Measurements from ENCODE around the gene SIRT3.

The SIRT3 gene

DNA sequence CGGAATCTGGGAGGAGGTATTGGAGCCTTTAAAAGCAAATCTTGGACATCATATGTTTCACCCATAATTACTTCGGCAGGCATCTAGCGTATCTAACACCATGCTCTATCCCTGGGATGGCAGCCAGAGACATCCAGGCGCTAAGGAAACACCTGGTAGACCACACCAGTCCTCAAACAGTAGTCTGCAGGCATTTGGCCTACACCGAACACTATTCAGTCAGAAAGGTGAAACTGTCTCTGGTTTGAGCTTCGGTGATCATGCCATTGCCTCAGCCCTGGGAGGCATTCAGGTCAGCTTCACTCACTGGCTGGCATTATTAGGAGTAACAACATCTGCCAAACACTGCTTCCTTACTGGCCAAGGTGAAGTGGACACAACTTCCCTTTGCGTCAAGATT, 11.7 kb downstream of the SIRT3 start:
- TF ChIP-seq EZH2phosphoT487 (IDR thresholded peaks at IDR 0.05; ENCODE audit: borderline replicate concordance): no peak
- TF ChIP-seq, protein P1, sequence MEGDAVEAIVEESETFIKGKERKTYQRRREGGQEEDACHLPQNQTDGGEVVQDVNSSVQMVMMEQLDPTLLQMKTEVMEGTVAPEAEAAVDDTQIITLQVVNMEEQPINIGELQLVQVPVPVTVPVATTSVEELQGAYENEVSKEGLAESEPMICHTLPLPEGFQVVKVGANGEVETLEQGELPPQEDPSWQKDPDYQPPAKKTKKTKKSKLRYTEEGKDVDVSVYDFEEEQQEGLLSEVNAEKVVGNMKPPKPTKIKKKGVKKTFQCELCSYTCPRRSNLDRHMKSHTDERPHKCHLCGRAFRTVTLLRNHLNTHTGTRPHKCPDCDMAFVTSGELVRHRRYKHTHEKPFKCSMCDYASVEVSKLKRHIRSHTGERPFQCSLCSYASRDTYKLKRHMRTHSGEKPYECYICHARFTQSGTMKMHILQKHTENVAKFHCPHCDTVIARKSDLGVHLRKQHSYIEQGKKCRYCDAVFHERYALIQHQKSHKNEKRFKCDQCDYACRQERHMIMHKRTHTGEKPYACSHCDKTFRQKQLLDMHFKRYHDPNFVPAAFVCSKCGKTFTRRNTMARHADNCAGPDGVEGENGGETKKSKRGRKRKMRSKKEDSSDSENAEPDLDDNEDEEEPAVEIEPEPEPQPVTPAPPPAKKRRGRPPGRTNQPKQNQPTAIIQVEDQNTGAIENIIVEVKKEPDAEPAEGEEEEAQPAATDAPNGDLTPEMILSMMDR (conservative IDR thresholded peaks at IDR 0.05; ENCODE audit: low read length): no peak
- Histone ChIP-seq H3K4me2 (ENCODE audit: low read depth, low read length, poor library complexity, severe bottlenecking) (peak overlapping the region; percentile 19), H3K9ac (ENCODE audit: low read depth, low read length, poor library complexity, severe bottlenecking) (no peak overlapping the region)

DNA sequence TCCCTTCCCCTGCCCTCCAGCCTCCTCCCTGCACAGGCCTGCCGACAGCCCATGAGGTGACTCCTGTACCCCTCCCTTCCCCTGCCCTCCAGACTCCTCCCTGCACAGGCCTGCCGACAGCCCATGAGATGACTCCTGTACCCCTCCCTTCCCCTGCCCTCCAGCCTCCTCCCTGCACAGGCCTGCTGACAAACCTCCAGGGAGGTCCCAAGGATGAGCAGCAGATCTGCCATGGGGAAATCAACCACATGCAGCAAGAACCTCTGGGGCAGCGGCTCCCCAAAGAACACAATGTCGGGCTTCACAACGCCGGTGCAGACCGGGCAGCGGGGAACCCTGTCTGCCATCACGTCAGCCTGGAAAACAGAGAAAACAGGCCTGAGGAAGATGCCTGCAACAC, 12.3 kb downstream of the SIRT3 start:
- no peaks in the 10 kb centered on the region for H4K20me1 ChIP-seq (ENCODE audit: insufficient read depth, low read length, poor library complexity, severe bottlenecking)
- TF ChIP-seq, protein P1 (conservative IDR thresholded peaks at IDR 0.05; ENCODE audit: low read length): no peak
- TF ChIP-seq EZH2phosphoT487 (IDR thresholded peaks at IDR 0.05; ENCODE audit: borderline replicate concordance): no peak
- no peaks in the 10 kb centered on the region for H3K9me3 ChIP-seq (ENCODE audit: insufficient read depth, low read depth, low read length)
- H3K36me3 ChIP-seq (ENCODE audit: insufficient read depth, low read length): no peaks in the 10 kb centered on the region
- H3K27me3 ChIP-seq (ENCODE audit: insufficient read depth, low read length, poor library complexity, severe bottlenecking): no peaks in the 10 kb centered on the region
- no peaks in the 10 kb centered on the region; the same call in 1 of the 2 replicates for H3F3A ChIP-seq (ENCODE audit: low read depth)
- no peaks in the 10 kb centered on the region for H3K9me2 ChIP-seq (replicated peaks; ENCODE audit: low read depth, low read length)
- H3K79me2 ChIP-seq (ENCODE audit: insufficient read depth, low read length): no peaks in the 10 kb centered on the region; the same call in 1 of the 2 replicates
- peak overlapping the region; percentile 19 for H3K4me2 ChIP-seq (ENCODE audit: low read depth, low read length, poor library complexity, severe bottlenecking)
- H3K9ac ChIP-seq (ENCODE audit: low read depth, low read length, poor library complexity, severe bottlenecking): no peak overlapping the region
- no peak overlapping the region for H2AFZ ChIP-seq (ENCODE audit: low read length)
- no peak overlapping the region for H3K4me3 ChIP-seq (ENCODE audit: low read length, poor library complexity, severe bottlenecking)
- H3K4me1 ChIP-seq (ENCODE audit: insufficient read depth, low read length, poor library complexity, severe bottlenecking): peaks cover 25% of the 10 kb centered on the region

More for the DNA sequence above, 11.7 kb downstream of the SIRT3 start:
- H3K36me3 ChIP-seq (ENCODE audit: insufficient read depth, low read length): no peaks in the 10 kb centered on the region
- H3F3A ChIP-seq (ENCODE audit: low read depth): no peaks in the 10 kb centered on the region; the same call in 1 of the 2 replicates
- H3K4me3 ChIP-seq (ENCODE audit: low read length, poor library complexity, severe bottlenecking): no peak overlapping the region
- H3K79me2 ChIP-seq (ENCODE audit: insufficient read depth, low read length): no peaks in the 10 kb centered on the region; the same call in 1 of the 2 replicates
- no peaks in the 10 kb centered on the region for H4K20me1 ChIP-seq (ENCODE audit: insufficient read depth, low read length, poor library complexity, severe bottlenecking)
- H3K27me3 ChIP-seq (ENCODE audit: insufficient read depth, low read length, poor library complexity, severe bottlenecking): no peaks in the 10 kb centered on the region
- H3K9me3 ChIP-seq (ENCODE audit: insufficient read depth, low read depth, low read length): no peaks in the 10 kb centered on the region
- no peaks in the 10 kb centered on the region for H3K9me2 ChIP-seq (replicated peaks; ENCODE audit: low read depth, low read length)
- H2AFZ ChIP-seq (ENCODE audit: low read length): no peak overlapping the region
- peaks cover 25% of the 10 kb centered on the region for H3K4me1 ChIP-seq (ENCODE audit: insufficient read depth, low read length, poor library complexity, severe bottlenecking)

DNA sequence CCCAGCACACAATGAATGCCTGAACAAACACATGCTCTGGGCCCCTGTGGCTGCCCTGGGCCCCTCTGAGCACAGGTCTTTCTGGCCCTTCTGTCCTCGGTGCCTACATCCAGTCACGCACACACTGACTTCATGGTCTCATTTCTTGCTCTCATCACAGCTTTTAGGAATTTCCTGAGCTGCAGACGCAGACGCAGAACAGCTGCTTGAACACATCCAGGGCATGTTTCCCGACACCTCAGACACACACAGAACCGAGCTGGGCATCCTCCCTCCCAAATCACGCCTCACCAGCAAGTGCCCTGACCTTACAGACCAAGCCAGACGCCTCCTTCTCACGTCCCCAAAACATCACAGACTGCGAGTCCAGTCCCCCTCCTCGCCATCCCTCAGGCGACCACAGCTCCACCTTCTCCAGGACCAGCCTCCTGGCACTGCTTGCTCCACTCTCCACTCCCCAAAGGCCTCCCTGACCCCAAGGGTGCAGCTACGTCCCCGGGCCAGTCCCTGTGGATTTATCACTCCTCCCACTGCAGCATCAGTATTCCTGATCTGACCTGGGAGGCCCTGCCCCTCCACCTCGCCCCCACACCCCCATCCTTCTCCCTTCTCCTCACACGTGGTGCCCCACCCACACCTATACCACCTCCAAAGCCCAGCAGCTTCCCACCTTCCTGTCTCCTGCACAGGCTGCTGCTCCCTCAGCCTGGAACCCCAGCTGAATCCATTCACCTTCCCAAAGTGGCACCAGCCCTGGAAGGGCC, 12.9 kb downstream of the SIRT3 start:
- Histone ChIP-seq H3K4me3 (ENCODE audit: low read length, poor library complexity, severe bottlenecking) (no peak overlapping the region), H4K20me1 (ENCODE audit: insufficient read depth, low read length, poor library complexity, severe bottlenecking) (no peaks in the 10 kb centered on the region), H3K4me2 (ENCODE audit: low read depth, low read length, poor library complexity, severe bottlenecking) (no peak overlapping the region), H3K9ac (ENCODE audit: low read depth, low read length, poor library complexity, severe bottlenecking) (no peak overlapping the region), H3K9me3 (ENCODE audit: insufficient read depth, low read depth, low read length) (no peaks in the 10 kb centered on the region), H3K36me3 (ENCODE audit: insufficient read depth, low read length) (no peaks in the 10 kb centered on the region), H3K27me3 (ENCODE audit: insufficient read depth, low read length, poor library complexity, severe bottlenecking) (no peaks in the 10 kb centered on the region), H3K79me2 (ENCODE audit: insufficient read depth, low read length) (no peaks in the 10 kb centered on the region; the same call in 1 of the 2 replicates), H2AFZ (ENCODE audit: low read length) (no peak overlapping the region), H3K4me1 (ENCODE audit: insufficient read depth, low read length, poor library complexity, severe bottlenecking) (peaks cover 25% of the 10 kb centered on the region), H3K9me2 (replicated peaks; ENCODE audit: low read depth, low read length) (no peaks in the 10 kb centered on the region), H3F3A (ENCODE audit: low read depth) (no peaks in the 10 kb centered on the region; the same call in 1 of the 2 replicates)
- TF ChIP-seq EZH2phosphoT487 (IDR thresholded peaks at IDR 0.05; ENCODE audit: borderline replicate concordance): no peak
- TF ChIP-seq, protein P1 (conservative IDR thresholded peaks at IDR 0.05; ENCODE audit: low read length): no peak

Measured in Loucy (cell line).